ENCODE results near the gene PTPRE.

Gene PTPRE

DNA sequence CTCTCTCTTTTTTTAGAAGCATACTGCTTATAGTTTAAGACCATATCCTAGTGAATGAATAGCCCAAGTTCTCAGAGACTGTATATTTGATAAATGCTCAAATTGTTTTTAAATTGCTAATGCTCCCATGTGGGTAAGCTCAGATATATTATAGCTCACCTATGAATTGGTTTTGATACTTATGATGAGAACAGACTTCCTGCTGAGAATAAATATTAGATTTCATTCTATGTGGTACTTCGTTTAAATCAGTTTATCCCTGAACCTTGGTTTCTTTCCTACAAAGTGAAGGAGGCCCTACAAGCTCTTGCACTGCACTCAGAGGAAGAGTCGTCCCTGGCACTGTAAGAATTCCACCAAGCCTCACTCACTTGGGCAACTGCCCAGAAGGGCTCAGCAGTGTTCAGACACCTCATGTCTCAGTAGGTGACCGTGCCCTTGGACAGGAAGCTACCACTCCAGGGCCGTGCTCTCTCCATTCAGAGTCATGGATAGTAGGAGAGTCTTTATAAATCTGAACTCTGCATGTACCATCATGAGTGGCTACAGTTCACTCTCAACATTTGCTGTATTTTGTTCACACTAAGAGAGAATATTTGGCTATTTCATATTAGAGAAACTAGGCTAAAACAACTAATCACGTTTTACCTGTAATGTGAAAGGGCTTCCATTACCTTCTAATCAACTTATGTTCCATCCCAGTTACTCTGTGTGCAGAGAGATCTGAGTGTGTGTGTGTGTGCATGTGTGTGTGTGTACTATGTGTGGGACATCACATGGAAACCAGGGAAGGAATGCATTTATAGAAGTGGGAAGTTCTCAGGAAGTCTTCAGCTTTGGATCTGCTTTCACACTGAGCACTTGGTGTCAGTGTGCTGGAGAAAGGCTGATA, 93.8 kb downstream of the PTPRE start:
- no peak for DNase-seq (ENCODE audit: low spot score)

DNA sequence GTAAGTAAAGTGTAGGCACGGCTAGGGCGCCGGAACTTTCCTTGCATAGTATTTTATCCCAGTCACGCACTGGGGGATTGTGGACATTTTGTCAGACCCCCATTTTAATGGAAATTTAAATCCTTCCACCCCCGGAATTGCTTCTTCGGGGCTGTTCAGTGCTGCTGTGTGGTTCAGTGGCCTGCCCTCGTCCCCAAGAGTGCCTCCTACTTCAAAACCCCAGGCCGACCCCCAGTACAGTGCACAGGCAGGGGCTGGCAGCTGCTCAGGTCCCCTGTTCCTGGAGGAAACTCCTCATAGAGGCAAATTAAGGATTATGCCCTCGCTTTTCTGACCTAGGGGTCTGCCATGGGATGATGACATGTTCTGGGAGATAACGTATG, 94.5 kb downstream of the PTPRE start:
- DNase-seq (ENCODE audit: low spot score): no peak

DNA sequence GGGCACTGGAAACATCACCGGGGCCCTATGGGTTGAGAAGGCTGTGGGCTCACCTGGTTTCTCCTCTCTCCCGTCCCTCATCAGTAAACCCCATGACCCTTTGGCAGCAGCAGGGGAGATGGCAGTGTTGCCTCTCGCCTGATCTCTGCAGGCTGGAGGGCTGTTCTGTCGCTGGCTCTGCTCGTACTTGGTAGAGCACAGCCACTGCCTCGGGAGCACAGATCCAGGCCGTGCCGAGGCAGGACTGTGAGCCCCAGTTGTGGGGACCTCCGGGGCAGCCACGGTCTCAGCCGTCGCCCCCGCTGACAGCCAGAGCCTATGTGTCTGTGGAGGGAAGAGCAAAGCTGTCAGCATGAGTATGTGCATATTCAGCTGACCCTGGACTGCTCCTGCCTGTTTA, 94.9 kb downstream of the PTPRE start:
- DNase-seq (ENCODE audit: low spot score): no peak

DNA sequence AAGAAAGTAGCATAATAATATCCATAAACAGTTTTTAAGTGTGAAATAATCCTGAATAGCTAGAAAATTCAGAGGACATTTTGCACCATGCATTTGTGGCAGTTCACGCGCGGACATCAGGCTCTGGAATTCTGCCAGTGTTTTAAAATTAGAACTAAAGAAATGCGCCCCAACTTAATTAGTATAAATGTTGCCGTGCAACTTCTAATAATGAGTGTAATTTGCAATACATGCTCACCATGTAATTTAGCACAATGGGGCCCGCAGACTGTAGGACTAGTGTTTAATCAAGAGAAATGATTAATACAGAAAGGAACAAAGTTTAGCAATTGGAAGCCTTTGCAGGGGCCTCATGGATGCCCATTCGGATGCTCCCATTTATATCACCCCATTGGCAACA, 96.6 kb downstream of the PTPRE start:
- DNase-seq (ENCODE audit: low spot score): no peak

DNA sequence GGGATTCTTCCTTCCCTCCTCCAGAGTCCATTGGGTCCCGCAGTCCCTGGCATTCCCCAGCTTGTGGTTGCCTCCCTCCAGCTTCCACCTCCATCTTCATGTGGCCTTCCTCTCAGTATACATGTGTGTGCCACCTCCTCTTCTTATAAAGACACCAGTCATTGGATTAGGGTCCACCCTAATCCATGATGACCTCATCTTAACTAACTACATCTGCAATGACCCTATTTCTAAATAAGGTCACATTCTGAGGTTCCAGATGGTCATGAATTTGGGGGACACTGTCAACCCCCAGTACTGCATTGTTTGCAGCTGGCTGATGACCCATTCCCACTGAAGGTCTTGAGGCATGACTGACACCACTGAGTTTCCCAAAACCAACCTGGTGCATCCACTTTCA, 99.0 kb downstream of the PTPRE start:
- DNase-seq (ENCODE audit: low spot score): no peak

DNA sequence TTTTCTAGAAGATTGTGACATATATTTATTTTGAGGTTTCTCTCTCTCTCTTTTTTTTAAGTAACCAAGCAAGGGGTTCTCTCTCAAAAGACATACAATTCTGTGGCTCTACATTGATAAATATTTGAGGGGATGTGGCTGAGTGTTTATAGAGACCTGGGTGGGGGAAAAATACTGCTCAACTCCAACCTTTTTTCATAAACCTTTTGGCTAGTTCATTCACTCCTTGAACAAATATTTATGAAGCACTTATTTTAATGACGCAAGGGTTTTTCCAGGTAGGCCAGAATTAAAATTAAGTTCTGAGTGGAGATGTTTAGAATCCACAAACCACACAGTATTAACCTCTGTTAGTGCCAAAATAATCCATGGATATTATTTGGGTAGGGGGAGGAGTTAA, 100.2 kb downstream of the PTPRE start:
- DNase-seq (ENCODE audit: low spot score): no peak

DNA sequence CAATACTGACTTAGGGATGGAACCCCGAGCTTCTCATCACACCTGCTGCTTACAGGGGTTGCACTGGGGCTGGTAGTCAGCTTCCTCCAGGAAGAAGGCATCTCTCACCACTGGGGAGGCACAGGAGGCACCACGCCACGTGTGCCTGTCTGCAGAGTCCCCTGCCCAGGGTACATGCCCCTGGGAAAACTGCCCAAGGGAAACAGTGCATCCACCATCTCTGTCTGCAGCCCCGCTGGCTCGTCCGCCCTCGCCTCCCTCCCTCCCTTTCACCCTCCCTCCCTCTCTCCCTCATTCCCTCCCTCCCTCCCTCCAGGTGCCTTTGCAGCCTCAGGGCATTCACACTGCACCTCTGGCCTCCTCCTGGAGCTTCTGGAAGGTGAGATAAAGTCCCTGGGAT, 101.1 kb downstream of the PTPRE start:
- DNase-seq (ENCODE audit: low spot score): no peak

DNA sequence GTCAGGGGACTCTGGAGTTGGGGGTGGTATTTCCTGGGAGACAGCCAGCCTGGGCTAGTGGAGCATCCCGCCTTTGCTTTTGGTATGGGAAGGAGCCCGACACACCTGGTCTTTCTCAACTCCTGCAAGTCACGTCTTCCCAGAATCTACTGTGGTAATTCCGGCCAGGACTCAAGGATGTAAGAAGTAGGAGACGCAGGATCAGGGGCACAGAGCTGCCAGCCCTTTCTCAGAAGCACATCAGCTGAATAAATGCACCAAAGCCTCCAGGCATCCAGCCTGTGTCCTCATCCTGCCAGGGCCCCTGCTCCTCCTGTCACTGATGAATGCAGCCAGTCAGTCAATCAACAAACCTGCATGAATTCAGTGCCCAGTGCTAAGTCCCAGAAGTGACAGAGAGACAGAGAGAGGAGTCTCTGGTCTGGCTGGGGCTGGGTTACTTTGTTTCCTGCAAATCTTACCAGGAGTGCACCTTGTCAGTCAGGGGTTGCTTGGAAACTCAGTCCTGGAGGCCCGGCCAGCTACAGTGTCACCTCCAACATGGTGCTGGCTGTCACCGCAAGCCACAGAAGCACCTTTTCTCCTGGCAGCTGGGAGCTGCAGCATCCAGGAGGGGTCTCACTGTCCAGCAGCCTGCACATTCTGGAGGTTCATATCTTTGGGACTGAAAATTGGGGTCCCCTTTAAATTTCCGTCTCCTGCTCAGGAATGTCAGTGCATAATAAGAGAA, 101.8 kb downstream of the PTPRE start:
- DNase-seq (ENCODE audit: low spot score): no peak

DNA sequence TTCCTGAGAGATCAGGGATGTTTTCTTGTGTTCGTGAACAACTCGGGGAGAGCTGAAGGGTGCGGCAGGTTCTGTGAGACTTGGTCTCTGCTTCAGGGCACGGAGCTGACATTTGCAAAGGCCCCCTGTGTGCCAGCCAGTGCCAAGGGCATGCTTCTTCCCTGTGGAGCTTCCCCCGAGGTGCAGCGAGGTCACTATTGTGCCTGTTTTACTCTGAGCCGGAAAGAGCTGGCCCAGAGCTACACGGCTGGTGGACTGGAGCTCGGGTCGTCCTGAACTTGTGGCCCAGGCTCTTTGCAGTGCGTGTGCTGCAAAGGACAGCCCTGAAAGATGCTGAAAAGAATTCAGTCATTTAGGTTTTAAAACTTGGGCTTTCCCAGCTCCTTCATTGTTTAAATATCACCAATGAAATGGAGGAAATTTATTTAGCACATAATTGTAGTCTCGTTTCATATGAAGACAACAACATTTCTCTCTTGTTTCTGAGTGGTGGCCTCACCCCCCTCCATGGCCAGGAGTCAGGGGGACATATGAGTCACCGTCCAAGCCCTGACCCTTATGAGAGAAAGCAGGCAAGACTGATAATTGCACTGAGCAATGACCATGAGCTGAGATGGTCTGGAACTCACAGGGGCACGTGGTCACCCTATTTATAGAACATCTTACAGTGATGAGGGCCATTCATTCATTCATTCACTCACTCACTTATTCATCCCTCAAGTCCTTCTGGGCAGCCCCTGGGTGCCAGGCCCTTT, 102.6 kb downstream of the PTPRE start:
- no peak for DNase-seq (ENCODE audit: low spot score)

DNA sequence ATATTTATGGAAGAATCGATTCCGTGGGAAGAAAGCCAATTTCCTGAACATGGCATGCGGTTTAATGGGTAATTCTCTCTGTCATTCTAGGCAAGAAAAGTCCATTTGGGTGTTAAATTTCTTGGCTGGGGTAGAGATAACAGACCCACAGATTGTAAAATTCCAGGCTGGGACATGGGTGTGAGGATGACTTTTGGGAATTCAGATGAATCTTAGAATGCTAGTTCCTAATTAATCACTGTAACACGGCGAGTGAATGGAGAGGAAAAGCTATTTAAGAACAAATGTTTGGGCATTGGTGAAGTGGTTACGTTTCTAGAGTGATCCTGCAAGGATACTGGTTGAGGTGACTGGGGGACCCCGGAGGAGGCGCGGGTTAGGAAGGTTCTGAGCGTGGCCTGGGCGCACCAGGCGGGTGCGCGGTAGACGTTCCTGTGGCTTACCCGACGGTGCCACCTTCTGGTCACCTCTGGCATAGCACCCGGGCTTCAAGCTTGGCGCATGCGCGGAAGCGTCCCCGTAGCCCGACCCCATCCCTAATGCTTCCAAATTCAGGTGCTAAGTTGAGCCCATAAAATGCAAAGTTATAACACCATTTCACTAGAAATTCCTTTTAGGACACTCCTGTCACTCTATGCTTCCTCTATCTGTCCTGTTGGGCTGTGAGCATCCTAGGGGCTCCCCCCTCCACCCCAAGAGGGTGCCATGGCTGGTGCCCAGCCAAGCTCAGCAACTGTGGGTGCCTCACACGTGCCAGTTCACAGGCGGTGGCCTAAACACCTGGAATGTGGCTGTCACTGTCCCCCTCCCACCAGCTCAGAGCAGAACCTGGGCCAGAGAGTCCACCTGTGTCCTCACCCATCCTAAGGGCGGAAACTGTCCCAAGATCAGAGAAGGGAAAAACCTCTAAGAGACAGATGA, 104.4 kb downstream of the PTPRE start:
- peak; percentile 96 for DNase-seq (ENCODE audit: low spot score)

DNA sequence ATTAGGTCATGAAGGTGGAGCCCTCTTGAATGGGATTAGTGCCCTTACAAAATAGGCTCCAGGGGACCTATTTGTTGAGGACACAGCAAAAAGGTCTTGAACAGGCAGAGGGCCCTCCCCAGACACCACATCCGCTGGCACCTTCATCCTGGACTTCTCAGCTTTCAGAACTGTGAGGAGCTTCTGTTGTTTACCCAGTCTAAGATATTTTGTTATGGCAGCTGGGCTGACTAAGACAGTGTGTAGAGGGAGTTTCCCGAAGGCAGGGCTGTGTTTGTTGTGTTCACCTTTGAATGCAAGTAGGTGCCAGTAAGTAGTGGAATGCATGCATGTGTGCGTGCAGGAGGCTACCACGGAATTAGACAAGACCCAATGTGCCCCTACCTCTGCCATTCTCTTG, 106.7 kb downstream of the PTPRE start:
- no peak for DNase-seq (ENCODE audit: low spot score)

DNA sequence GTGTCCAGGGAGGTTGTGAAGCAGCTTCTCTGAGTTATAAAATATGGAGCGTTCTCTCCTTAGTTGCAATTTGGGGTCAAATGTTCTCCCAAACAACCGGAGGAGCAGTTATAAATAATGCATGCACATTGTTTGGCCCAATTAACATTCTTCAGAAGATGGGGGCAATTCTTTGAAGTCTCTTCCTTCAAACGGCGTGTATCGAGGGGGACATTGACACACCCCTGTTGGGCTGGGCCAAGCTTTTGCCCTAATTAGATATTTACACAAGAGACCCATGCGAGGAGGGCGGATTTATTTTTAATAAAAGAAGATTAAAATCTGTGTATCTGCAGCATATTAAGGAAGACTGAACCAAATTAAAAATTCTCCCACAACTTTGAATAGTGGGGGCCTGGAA, 107.3 kb downstream of the PTPRE start:
- no peak for DNase-seq (ENCODE audit: low spot score)

DNA sequence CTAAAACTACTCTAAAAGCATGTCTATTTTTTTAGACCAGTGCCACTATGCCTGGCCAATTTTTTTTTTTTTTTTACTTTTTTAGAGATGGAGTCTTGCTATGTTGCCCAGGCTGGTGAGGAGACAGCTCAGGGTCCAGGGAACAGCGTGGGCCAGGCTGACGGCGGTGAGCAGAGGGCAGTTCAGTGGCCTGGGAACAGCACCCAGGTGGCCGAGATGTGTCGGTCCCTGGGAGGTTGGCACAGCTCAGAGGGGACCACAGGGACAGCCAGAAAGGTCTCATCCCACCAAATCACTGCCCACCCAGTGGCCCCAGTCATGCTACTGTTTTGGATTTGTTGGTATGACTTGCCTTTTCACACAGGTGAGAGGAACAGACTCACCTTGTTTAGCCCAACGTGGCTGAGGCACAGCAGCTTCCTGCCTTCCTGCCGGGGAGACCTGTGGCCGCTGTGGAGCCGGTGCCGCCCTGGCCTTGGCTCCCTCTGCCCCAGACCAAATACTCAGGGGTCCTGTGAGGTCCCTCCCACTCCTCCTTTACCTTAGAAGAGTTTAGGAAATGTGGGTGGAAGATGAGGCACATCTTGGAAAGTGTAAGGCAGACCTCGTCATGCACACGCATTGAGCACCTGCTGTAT, 109.6 kb downstream of the PTPRE start:
- DNase-seq (ENCODE audit: low spot score): no peak

DNA sequence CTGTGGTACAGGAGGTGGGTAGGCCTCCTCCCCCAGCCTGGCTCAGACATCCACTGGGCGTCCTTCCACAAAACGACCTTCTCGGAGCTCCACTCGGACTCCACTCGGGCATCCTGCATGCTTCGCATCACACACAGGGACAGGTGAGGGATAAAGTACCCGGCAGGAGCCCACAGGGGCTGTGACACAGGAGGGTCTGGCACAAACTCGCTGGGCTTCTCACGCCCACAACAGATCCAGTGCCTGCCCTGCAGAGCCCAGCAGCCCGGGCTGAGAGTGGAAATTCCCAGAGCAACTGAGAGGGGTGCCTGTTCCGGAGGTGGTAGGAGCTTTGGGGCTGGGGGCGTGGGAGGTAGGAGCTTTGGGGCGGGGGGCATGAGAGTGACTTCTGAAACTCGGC, 110.9 kb downstream of the PTPRE start:
- no peak for DNase-seq (ENCODE audit: low spot score)

DNA sequence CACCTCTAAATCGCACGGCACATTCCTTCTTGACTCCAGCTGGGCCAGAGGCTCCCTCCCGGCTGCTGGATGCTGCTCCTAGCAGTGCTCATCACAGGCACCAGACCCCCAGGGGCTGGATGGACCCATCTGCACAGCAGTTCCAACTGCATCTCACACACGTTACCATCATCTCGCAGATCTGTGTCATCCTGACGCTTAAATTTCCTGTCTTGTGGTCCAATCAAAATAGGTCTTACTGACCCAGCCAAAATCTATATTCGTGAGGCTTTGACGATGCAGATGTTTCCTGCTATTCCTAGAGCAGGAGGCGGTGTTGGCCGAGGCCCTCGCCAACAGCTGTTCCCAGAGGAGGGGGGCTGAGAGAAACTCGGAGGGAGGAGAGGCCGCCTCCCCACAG, 111.3 kb downstream of the PTPRE start:
- no peak for DNase-seq (ENCODE audit: low spot score)

DNA sequence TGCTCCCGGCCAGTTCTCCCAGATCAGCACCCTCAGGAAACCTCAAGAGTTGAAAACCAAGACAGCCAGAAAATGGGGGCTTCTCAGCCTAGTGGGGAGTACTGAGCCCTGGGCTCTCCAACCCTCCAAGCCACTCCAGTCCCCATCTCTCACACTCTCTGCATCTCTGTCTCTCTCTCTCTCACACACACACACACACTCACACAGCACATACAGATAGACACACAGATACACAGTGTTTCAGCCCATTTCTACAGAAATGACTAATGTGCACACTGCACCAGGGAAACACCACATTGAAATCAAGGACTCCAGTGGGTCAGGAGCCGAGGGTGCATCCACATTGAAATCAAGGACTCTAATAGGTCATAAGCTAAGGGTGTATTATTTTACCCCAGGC, 111.8 kb downstream of the PTPRE start:
- no peak for DNase-seq (ENCODE audit: low spot score)

DNA sequence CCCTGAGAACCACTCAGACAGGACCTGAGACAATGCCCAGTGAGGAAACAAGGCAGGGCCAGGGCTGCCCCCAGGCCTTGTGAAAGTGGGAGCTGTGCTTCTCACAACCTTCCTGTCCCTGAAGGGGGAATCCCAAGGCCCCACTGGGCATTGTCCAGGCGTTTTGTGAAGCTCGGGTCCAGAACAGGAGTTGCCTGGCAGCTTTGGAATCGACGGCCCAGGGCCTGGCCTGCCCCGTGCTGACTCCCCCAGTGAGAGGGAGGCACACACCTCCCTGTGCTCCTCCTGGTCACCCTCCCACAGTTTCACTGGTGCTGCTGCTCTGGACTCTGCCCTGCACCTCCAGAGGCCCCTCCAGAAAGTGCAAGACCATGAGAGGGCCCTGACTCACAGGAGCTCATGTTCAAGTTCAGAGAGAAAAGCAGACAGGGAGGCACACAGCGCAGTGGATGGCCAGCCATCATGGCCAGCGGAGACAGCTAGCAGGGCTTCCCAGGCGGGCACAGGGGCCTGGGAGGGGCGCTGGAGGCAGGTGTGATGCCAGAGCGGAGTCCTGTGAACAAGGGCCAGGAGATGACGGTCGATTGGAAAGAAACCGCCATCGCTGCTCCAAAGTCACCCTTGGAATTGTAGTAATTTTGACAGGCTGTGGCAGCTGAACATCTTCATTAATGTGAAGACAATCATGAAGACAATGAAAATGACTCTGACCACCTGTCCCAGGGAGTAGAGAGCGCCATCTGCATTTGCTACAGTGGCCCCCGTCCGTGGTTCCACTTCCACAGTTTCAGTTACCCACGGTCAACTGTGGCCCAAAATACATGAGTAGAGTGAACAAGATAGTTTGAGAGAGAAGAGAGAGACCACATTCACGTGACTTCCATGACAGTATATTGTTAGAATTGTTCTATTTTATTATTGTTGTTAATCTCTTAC, 115.6 kb downstream of the PTPRE start:
- no peak for DNase-seq (ENCODE audit: low spot score)

DNA sequence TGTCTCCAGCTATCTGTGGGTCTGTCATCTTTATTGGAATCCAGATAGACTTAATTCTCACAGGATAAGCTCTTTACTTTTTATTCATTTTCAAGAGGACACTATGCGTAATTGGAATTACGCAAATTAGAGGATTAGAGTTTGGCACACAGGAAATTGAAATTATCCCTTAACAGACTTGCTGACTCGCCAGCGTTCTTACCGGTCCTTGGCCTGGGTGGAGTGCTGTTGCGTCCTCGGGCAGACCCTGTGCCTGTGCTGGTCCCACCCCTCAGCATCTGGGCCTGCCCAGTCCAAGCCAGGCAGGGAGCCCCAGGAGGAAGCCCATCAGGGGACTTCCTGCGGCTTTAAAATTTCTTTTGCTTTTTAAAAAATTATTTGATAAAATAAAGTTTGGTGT, 117.5 kb downstream of the PTPRE start:
- no peak for DNase-seq (ENCODE audit: low spot score)

DNA sequence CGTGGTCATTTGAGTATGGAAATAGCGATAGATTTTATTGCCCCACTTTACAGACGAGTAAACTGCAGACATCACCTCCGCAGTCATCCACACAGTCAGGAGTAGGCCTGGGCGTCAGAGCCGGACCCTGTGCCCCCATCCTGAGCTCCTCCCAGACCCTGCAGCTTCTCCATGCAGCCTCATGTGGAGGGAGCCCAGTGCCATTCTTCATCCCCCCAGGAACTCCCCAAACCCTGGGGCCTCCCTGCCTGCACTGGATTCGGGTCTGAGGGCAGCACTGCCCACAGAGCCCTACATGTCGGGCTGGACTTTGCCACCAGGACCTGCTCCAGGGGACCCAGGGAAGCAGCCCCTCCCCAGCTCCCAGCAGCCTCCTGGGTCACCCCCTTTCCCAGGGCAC, 118.5 kb downstream of the PTPRE start:
- DNase-seq (ENCODE audit: low spot score): no peak

DNA sequence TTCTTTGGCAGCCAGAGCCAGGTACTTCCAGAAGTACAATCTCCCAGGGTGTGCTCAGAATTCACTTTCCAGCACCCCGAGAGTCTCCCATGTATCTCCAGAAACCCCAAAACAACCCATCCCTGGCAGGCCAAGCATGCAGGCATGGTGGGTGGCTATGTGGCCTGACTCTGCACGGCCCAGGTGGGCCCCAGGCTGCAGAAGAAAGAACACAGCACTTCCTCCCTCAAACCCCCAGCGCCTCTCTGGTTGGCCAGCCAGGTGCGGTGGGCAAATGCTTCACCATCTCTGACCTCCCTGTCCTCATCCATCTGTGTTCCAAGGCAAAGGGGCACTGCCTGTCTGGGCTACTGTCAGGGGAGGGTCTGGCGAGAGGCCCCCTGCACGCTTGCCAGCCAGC, 119.0 kb downstream of the PTPRE start:
- DNase-seq (ENCODE audit: low spot score): no peak
